Liver (tissue), 3 donors: Measurements from ENCODE around the gene VCAM1.

Experiments
- GABPA ChIP-seq, 2 donors: IDR thresholded peaks in 1 of 2; conservative IDR thresholded peaks in 1 of 2; 2 replicates each; pipeline ENCODE4 v1.6.1; 2016; ENCODE audit warnings: antibody characterized with exemption in 2 of 2, mild to moderate bottlenecking in 1 of 2, moderate library complexity in 1 of 2
- HNF4G ChIP-seq: IDR thresholded peaks from 2 replicates; pipeline ENCODE4 v1.6.1; 2016; ENCODE audit warnings: antibody characterized with exemption
- SP1 ChIP-seq: IDR thresholded peaks from 2 replicates; pipeline ENCODE4 v1.6.1; 2018; ENCODE audit warnings: antibody characterized with exemption, mild to moderate bottlenecking
- TF ChIP-seq, protein P1 (sequence below): fragments of 150-350 bp; IDR thresholded peaks from 2 replicates; pipeline ENCODE4 v1.5.1; 2017; ENCODE audit warnings: improper control_type of control experiment, low read depth, low read length; ENCODE audit not compliant: missing input control
- TF ChIP-seq, protein P2 (sequence below): IDR thresholded peaks from 2 replicates; pipeline ENCODE4 v1.6.1; 2016; ENCODE audit warnings: antibody characterized with exemption
- TF ChIP-seq, protein P3 (sequence below): IDR thresholded peaks from 2 replicates; pipeline ENCODE4 v1.6.1; 2016; ENCODE audit warnings: antibody characterized with exemption
- TF ChIP-seq, protein P4 (sequence below): IDR thresholded peaks from 2 replicates; pipeline ENCODE4 v1.6.1; 2016; ENCODE audit warnings: antibody characterized with exemption, mild to moderate bottlenecking
- donor health status: healthy.
- donor health status: healthy.

DNA sequence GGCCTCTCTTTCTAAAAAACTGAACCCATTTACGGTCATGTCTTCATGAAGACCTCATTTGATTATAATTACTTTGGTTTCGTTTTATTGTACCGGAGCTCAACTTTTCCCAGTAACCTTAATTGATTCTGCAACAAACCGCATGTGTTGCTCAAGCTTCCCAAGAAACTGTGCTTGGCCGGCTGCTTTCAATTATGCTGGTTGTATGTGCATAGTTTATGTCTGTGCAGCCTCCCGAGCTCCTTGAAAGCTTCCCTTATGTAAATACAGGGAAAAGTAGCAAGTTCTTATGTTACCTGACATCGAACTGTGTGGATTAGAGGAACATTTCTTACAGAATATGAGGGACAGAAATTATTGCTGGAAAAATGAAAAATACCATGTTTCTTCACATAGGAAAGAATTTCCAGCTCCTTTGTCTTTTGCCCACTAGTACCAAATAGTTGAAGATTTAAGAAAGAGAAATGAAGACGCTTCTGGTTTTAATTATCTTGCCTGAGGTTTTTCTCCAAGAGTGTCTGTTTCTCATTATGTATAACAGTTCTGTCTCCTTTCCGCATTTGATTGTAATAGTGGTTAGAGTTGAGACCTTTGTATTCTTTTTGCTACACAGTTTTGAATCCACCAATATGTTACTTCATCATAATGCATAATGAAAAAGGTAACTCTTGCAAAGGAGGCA is 2.1 kb downstream of the VCAM1 start:
- TF ChIP-seq, protein P1, sequence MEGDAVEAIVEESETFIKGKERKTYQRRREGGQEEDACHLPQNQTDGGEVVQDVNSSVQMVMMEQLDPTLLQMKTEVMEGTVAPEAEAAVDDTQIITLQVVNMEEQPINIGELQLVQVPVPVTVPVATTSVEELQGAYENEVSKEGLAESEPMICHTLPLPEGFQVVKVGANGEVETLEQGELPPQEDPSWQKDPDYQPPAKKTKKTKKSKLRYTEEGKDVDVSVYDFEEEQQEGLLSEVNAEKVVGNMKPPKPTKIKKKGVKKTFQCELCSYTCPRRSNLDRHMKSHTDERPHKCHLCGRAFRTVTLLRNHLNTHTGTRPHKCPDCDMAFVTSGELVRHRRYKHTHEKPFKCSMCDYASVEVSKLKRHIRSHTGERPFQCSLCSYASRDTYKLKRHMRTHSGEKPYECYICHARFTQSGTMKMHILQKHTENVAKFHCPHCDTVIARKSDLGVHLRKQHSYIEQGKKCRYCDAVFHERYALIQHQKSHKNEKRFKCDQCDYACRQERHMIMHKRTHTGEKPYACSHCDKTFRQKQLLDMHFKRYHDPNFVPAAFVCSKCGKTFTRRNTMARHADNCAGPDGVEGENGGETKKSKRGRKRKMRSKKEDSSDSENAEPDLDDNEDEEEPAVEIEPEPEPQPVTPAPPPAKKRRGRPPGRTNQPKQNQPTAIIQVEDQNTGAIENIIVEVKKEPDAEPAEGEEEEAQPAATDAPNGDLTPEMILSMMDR = no peak
- TF ChIP-seq, protein P2, sequence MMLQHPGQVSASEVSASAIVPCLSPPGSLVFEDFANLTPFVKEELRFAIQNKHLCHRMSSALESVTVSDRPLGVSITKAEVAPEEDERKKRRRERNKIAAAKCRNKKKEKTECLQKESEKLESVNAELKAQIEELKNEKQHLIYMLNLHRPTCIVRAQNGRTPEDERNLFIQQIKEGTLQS = no peak
- TF ChIP-seq, protein P3, sequence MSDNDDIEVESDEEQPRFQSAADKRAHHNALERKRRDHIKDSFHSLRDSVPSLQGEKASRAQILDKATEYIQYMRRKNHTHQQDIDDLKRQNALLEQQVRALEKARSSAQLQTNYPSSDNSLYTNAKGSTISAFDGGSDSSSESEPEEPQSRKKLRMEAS = no peak
- TF ChIP-seq GABPA (IDR thresholded peaks at IDR 0.05 in 1 of 2, conservative IDR thresholded peaks at IDR 0.05 in 1 of 2) (no peak), SP1 (no peak), HNF4G (no peak)
- TF ChIP-seq, protein P4, sequence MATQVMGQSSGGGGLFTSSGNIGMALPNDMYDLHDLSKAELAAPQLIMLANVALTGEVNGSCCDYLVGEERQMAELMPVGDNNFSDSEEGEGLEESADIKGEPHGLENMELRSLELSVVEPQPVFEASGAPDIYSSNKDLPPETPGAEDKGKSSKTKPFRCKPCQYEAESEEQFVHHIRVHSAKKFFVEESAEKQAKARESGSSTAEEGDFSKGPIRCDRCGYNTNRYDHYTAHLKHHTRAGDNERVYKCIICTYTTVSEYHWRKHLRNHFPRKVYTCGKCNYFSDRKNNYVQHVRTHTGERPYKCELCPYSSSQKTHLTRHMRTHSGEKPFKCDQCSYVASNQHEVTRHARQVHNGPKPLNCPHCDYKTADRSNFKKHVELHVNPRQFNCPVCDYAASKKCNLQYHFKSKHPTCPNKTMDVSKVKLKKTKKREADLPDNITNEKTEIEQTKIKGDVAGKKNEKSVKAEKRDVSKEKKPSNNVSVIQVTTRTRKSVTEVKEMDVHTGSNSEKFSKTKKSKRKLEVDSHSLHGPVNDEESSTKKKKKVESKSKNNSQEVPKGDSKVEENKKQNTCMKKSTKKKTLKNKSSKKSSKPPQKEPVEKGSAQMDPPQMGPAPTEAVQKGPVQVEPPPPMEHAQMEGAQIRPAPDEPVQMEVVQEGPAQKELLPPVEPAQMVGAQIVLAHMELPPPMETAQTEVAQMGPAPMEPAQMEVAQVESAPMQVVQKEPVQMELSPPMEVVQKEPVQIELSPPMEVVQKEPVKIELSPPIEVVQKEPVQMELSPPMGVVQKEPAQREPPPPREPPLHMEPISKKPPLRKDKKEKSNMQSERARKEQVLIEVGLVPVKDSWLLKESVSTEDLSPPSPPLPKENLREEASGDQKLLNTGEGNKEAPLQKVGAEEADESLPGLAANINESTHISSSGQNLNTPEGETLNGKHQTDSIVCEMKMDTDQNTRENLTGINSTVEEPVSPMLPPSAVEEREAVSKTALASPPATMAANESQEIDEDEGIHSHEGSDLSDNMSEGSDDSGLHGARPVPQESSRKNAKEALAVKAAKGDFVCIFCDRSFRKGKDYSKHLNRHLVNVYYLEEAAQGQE = no peak
